HUES6 (cell line): ENCODE measurements around the gene C1orf116.

Experiments
- H3K27ac ChIP-seq: 2 replicates; pipeline ENCODE4 v1.7.0; 2013; ENCODE audit warnings: low read depth, mild to moderate bottlenecking, low read length, inconsistent platforms
- H3K27me3 ChIP-seq: 2 replicates; pipeline ENCODE4 v1.6.1; 2013; ENCODE audit warnings: low read length; ENCODE audit not compliant: control insufficient read depth, insufficient read depth
- H3K36me3 ChIP-seq: 2 replicates; pipeline ENCODE4 v1.6.1; 2013; ENCODE audit warnings: low read length; ENCODE audit not compliant: control insufficient read depth, insufficient read depth
- H3K4me1 ChIP-seq: 2 replicates; pipeline ENCODE4 v1.6.1; 2013; ENCODE audit warnings: low read length; ENCODE audit not compliant: control insufficient read depth, insufficient read depth
- H3K4me3 ChIP-seq: 2 replicates; pipeline ENCODE4 v1.5.1; 2013; ENCODE audit warnings: low read depth, low read length
- H3K9ac ChIP-seq: one replicate; pipeline ENCODE4 v1.6.1; 2013; ENCODE audit warnings: mild to moderate bottlenecking, low read length
- H3K9me3 ChIP-seq: 2 replicates; pipeline ENCODE4 v1.6.1; 2013; ENCODE audit warnings: low read depth, low read length; ENCODE audit not compliant: control insufficient read depth, insufficient read depth

The C1orf116 gene

GRCh38 chr1:207072233-207072632 is 39.7 kb upstream of the C1orf116 start:
- Histone ChIP-seq H3K27ac (no peak overlapping the region), H3K9me3 (no peaks in the 10 kb centered on the region), H3K4me3 (no peak overlapping the region), H3K4me1 (no peaks in the 10 kb centered on the region), H3K9ac (no peak overlapping the region), H3K27me3 (no peaks in the 10 kb centered on the region), H3K36me3 (peaks cover 56% of the 10 kb centered on the region)

- H3K9ac ChIP-seq = no peak overlapping the region
- H3K36me3 ChIP-seq = peaks cover 61% of the 10 kb centered on the region
- H3K9me3 ChIP-seq = no peaks in the 10 kb centered on the region
- no peak overlapping the region for H3K27ac ChIP-seq
- H3K27me3 ChIP-seq = no peaks in the 10 kb centered on the region
- no peaks in the 10 kb centered on the region for H3K4me1 ChIP-seq
- H3K4me3 ChIP-seq = no peak overlapping the region
Observed at GRCh38 chr1:207071426-207071825, 38.9 kb upstream of the C1orf116 start.

GRCh38 chr1:207070811-207071210 is 38.3 kb upstream of the C1orf116 start:
- Histone ChIP-seq H3K9ac (no peak overlapping the region), H3K4me1 (no peaks in the 10 kb centered on the region), H3K36me3 (peaks cover 64% of the 10 kb centered on the region), H3K4me3 (no peak overlapping the region), H3K27me3 (no peaks in the 10 kb centered on the region), H3K9me3 (no peaks in the 10 kb centered on the region), H3K27ac (no peak overlapping the region)

- Histone ChIP-seq H3K4me3 (no peak overlapping the region), H3K36me3 (peaks cover 63% of the 10 kb centered on the region), H3K27me3 (no peaks in the 10 kb centered on the region), H3K4me1 (no peaks in the 10 kb centered on the region), H3K27ac (no peak overlapping the region), H3K9me3 (no peaks in the 10 kb centered on the region), H3K9ac (no peak overlapping the region)
Observed at GRCh38 chr1:207069858-207070506, 37.4 kb upstream of the C1orf116 start.

GRCh38 chr1:207069061-207069460 is 36.5 kb upstream of the C1orf116 start:
- no peak overlapping the region for H3K27ac ChIP-seq

DNA sequence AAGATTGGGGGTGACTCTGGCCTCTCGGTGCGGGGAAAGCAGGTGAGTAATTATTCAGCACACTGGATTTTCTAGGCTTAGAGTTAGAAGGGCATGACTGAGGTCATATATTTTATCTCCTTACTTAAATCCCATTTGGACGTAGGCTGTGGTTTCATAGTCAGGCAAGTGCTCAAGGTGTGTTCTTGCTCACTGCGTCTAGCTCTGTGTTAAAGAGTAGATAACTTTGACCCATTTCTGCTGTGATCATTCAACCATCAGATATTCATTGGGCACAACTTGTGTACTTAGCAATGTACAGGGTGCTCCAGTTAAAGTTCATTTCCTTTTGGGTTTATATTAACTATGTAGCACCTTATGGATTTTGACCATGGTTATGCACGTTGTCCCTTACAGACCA is 35.1 kb upstream of the C1orf116 start:
- Histone ChIP-seq H3K9me3 (no peaks in the 10 kb centered on the region), H3K9ac (no peak overlapping the region), H3K4me3 (no peak overlapping the region), H3K27me3 (no peaks in the 10 kb centered on the region), H3K36me3 (peaks cover 79% of the 10 kb centered on the region), H3K4me1 (no peaks in the 10 kb centered on the region), H3K27ac (no peak overlapping the region)

More at GRCh38 chr1:207069061-207069460, 36.5 kb upstream of the C1orf116 start:
- no peaks in the 10 kb centered on the region for H3K9me3 ChIP-seq
- H3K9ac ChIP-seq = no peak overlapping the region
- H3K27me3 ChIP-seq = no peaks in the 10 kb centered on the region
- H3K4me3 ChIP-seq = no peak overlapping the region
- no peaks in the 10 kb centered on the region for H3K4me1 ChIP-seq
- H3K36me3 ChIP-seq = peaks cover 69% of the 10 kb centered on the region

DNA sequence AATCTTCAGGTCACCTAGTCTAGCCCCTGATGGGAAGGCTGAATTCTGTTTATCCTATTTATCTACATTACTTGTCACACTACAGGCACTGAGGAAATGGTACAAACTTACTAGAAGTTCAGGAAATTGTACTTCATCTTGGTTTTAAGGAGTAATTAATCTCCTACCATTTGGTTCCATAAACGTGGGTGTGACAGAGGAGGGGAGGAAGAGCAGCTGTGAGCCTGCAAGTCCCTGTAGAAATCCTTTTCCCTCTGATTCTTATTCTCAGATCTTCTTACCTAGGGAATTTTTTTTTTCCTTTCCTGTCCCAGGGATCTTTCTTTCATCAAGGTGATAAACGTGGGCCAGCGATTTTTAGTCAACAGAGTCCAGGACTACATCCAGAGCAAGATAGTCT is 34.6 kb upstream of the C1orf116 start:
- H3K27me3 ChIP-seq = no peaks in the 10 kb centered on the region
- H3K4me1 ChIP-seq = no peaks in the 10 kb centered on the region
- H3K9me3 ChIP-seq = no peaks in the 10 kb centered on the region
- no peak overlapping the region for H3K27ac ChIP-seq
- H3K36me3 ChIP-seq = peaks cover 79% of the 10 kb centered on the region
- no peak overlapping the region for H3K4me3 ChIP-seq
- no peak overlapping the region for H3K9ac ChIP-seq

GRCh38 chr1:207064561-207064960 is 32.0 kb upstream of the C1orf116 start:
- Histone ChIP-seq H3K4me1 (no peaks in the 10 kb centered on the region), H3K27ac (no peak overlapping the region), H3K27me3 (no peaks in the 10 kb centered on the region), H3K9me3 (no peaks in the 10 kb centered on the region), H3K9ac (no peak overlapping the region), H3K36me3 (peaks cover 65% of the 10 kb centered on the region), H3K4me3 (no peak overlapping the region)

- Histone ChIP-seq H3K4me3 (no peak overlapping the region), H3K9me3 (no peaks in the 10 kb centered on the region), H3K27me3 (no peaks in the 10 kb centered on the region), H3K27ac (no peak overlapping the region), H3K36me3 (peaks cover 54% of the 10 kb centered on the region), H3K4me1 (peaks cover 4% of the 10 kb centered on the region; the same call in 1 of the 2 replicates), H3K9ac (no peak overlapping the region)
Observed at GRCh38 chr1:207063014-207063413, 30.5 kb upstream of the C1orf116 start.

DNA sequence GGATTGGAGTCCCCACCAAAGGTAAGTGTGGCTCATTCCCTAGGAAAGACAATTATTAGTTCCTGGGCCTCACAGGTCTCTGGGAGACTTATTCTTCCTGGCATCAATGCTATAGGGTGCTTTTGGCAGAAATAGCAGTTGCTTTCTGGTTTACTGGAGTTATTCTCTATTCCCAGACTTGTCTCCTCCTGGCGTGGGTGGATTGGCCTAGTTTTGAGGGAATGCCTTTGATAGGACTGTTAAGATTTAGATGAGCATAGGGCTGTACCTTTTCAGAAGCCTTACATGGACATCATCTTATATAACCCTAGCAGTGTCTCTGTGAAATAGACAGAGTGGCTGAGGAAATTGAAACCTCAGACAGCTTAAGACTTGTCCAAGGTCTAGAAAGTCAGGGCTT is 29.5 kb upstream of the C1orf116 start:
- H3K9me3 ChIP-seq = no peaks in the 10 kb centered on the region
- peaks cover 44% of the 10 kb centered on the region for H3K36me3 ChIP-seq
- peaks cover 4% of the 10 kb centered on the region; the same call in 1 of the 2 replicates for H3K4me1 ChIP-seq

GRCh38 chr1:207060596-207060995 is 28.0 kb upstream of the C1orf116 start:
- peaks cover 4% of the 10 kb centered on the region; the same call in 1 of the 2 replicates for H3K4me1 ChIP-seq

More for the DNA sequence above, 29.5 kb upstream of the C1orf116 start:
- H3K27me3 ChIP-seq = no peaks in the 10 kb centered on the region
- H3K9ac ChIP-seq = no peak overlapping the region
- no peak overlapping the region for H3K27ac ChIP-seq
- H3K4me3 ChIP-seq = no peak overlapping the region

More at GRCh38 chr1:207060596-207060995, 28.0 kb upstream of the C1orf116 start:
- H3K27me3 ChIP-seq = no peaks in the 10 kb centered on the region
- no peak overlapping the region for H3K27ac ChIP-seq
- H3K9me3 ChIP-seq = no peaks in the 10 kb centered on the region
- H3K9ac ChIP-seq = no peak overlapping the region
- peaks cover 38% of the 10 kb centered on the region for H3K36me3 ChIP-seq
- no peak overlapping the region for H3K4me3 ChIP-seq
